C1 segment of cervical spinal cord (tissue), 14 donors: Measurements from ENCODE around the gene FEM1B.

Experiments
- DNase-seq, 14 donors: peaks; one replicate each; lab custom pipeline; 2025; lab: John Stamatoyannopoulos, UW

The FEM1B gene

GRCh38 chr15:68284616-68285258, 7.2 kb downstream of the FEM1B start:
- DNase-seq: no peak

GRCh38 chr15:68285259-68285980, 7.9 kb downstream of the FEM1B start:
- no peak for DNase-seq

GRCh38 chr15:68286256-68286655, 8.7 kb downstream of the FEM1B start:
- DNase-seq: no peak

- no peak for DNase-seq
These were observed 11.5 kb downstream of the FEM1B start for GRCh38 chr15:68289057-68289456.

GRCh38 chr15:68289621-68290352, 12.2 kb downstream of the FEM1B start:
- no peak for DNase-seq

GRCh38 chr15:68290715-68291114, 13.2 kb downstream of the FEM1B start:
- no peak for DNase-seq

- DNase-seq: no peak
These were observed 14.7 kb downstream of the FEM1B start for GRCh38 chr15:68292157-68292781.

GRCh38 chr15:68292967-68293366, 15.4 kb downstream of the FEM1B start:
- DNase-seq: no peak

- DNase-seq: no peak
These were observed 17.7 kb downstream of the FEM1B start for GRCh38 chr15:68295014-68295805.

GRCh38 chr15:68298336-68298735, 20.8 kb downstream of the FEM1B start:
- no peak for DNase-seq

- no peak for DNase-seq
These were observed 21.4 kb downstream of the FEM1B start for GRCh38 chr15:68298882-68299381.

GRCh38 chr15:68299436-68299835, 21.9 kb downstream of the FEM1B start:
- DNase-seq: peak in 1 of 14 donors; percentile 45

- DNase-seq: no peak
These were observed 22.8 kb downstream of the FEM1B start for GRCh38 chr15:68300115-68300940.

- no peak for DNase-seq
These were observed 23.8 kb downstream of the FEM1B start for GRCh38 chr15:68301301-68301700.

- no peak for DNase-seq
These were observed 25.2 kb downstream of the FEM1B start for GRCh38 chr15:68302729-68303128.

- DNase-seq: no peak
These were observed 25.6 kb downstream of the FEM1B start for GRCh38 chr15:68303134-68303533.

GRCh38 chr15:68303560-68304436, 26.3 kb downstream of the FEM1B start:
- DNase-seq: no peak

GRCh38 chr15:68304589-68305337, 27.2 kb downstream of the FEM1B start:
- no peak for DNase-seq
